ENCODE measurements around the gene DTYMK. TPM values are rescaled to one million over a fixed set of nuclear protein-coding genes. Genes with fewer than 3 reads are reported as not detected.
A peak's percentile ranks its signal among the peaks of the same experiment; 100 is the strongest.

DTYMK gene
- total and polyA plus RNA-seq, 2 of the 8 experiments (the other 6 are each of a cell fraction or from before 2014, with no cell fraction given), result 58.3 to 69.9 TPM

DNA sequence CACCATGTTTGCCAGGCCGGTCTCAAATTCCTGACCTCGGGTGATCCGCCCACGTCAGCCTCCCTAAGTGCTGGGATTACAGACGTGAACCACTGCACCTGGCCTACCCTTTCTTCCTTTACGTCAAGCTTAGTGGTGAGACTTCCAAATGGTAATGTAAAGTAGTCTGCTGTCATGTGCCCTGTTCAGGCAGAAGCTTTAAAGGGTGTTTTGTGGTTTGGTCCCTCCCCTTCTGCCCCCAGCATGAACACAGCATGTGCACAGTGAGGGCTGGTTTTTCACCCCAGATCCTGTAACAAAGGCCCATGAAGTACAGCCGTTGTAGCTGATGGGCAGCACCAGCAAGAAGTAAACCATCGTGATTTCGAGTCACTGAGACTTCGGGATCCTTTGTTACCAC is 2.7 kb upstream of the DTYMK start:
- H3K36me3 ChIP-seq (ENCODE audit: control insufficient read depth in 2 of 4, insufficient read depth in 4 of 4, low read length in 3 of 4), result peaks cover 6 to 26% (median 10%) of the 10 kb centered on the region in 4 experiments; a peak in 6 of 8 replicates
- H3K14ac ChIP-seq (ENCODE audit: insufficient read length), result no peak overlapping the region
- H3K23me2 ChIP-seq (ENCODE audit: low read depth, low read length), result peaks cover 4% of the 10 kb centered on the region; the same call in 1 of the 2 replicates
- peaks cover 3% of the 10 kb centered on the region; the same call in 1 of the 2 replicates for H3K79me1 ChIP-seq (ENCODE audit: low read depth, low read length)
- 87% methylated on average over 10 of the region's 10 CpGs; no CpG with 5 or more reads in 1 of the 2 experiments for WGBS, 2 experiments (ENCODE audit: extremely low coverage in 1 of 2, insufficient coverage in 1 of 2, insufficient read length in 1 of 2, insufficient replicate concordance in 2 of 2, low coverage in 1 of 2, low lambda C conversion rate in 2 of 2, missing lambda C conversion rate in 1 of 2)
- no peaks in the 10 kb centered on the region for H3K27me3 ChIP-seq (replicated peaks in 1 of 4; ENCODE audit: control insufficient read depth in 3 of 4, extremely low read depth in 1 of 4, insufficient read depth in 3 of 4, low read length in 3 of 4)
- H2BK120ac ChIP-seq (replicated peaks; ENCODE audit: low read depth, low read length), result no peak overlapping the region
- no peaks in the 10 kb centered on the region for H3K9me3 ChIP-seq (ENCODE audit: insufficient read depth in 2 of 2, low read depth in 1 of 2, low read length in 1 of 2)
- H3K23ac ChIP-seq (ENCODE audit: insufficient read length), result no peak overlapping the region
- no peak overlapping the region for H3K56ac ChIP-seq (replicated peaks; ENCODE audit: insufficient read length, low read depth, low read length)
- no peak overlapping the region for H2AK5ac ChIP-seq (ENCODE audit: low read depth, low read length)
- no peak overlapping the region for H4K8ac ChIP-seq (ENCODE audit: extremely low read depth, insufficient read depth, low read length)
- H2BK5ac ChIP-seq (ENCODE audit: low read depth, low read length), result no peak overlapping the region
- no peak overlapping the region for H2BK20ac ChIP-seq (ENCODE audit: low read length)
- DNase-seq (ENCODE audit: low read depth in 1 of 2, low spot score in 2 of 2), result no peak
- POLR2A ChIA-PET (ENCODE audit: partially characterized antibody), result interaction anchor here (0.8 to 20.2 kb wide), 5 partner anchors 9 to 189 kb away, joined by 3 to 265 read pairs (median 3); partner anchors contain the start of gene ING5
- H2BK15ac ChIP-seq (ENCODE audit: low read length), result no peak overlapping the region
- TF ChIP-seq PHF8 (conservative IDR thresholded peaks at IDR 0.05; ENCODE audit: low read depth, low read length) (no peak), HDAC2 (IDR thresholded peaks at IDR 0.05; ENCODE audit: borderline replicate concordance in 1 of 2, low read depth in 2 of 2, low read length in 2 of 2) (no peak)
- peaks cover 0 to 8% (median 0%) of the 10 kb centered on the region in 4 experiments; a peak in 1 of 7 replicates for H3K4me1 ChIP-seq (replicated peaks in 1 of 4; ENCODE audit: control insufficient read depth in 3 of 4, insufficient read depth in 4 of 4, low read length in 3 of 4)
- H3K9ac ChIP-seq (replicated peaks in 1 of 4; ENCODE audit: extremely low read depth in 1 of 4, low read depth in 3 of 4, low read length in 3 of 4), result 0 out of 7 replicates have a peak overlapping the region, but pooled peaks of 1 of the 4 experiments have one; percentile 5
- H3K79me2 ChIP-seq (ENCODE audit: control insufficient read depth in 1 of 2, insufficient read depth in 2 of 2, low read length in 2 of 2), result peaks cover 0 to 18% of the 10 kb centered on the region in 2 experiments; a peak in 2 of 4 replicates
- H2AFZ ChIP-seq (ENCODE audit: low read length), result no peak overlapping the region
- H4K5ac ChIP-seq (ENCODE audit: insufficient read length, low read depth, low read length), result no peak overlapping the region
- no peak overlapping the region for H2BK12ac ChIP-seq (ENCODE audit: low read depth, low read length)
- H4K20me1 ChIP-seq (replicated peaks in 1 of 2; ENCODE audit: control insufficient read depth in 1 of 2, insufficient read depth in 2 of 2, low read length in 2 of 2), result peaks cover 0 to 4% of the 10 kb centered on the region in 2 experiments
- FAIRE-seq, result no peak
- CTCF ChIA-PET (ENCODE audit: partially characterized antibody), result interaction anchor here (1.2 to 3.2 kb wide), 4 partner anchors 9 to 44 kb away, joined by 4 to 10 read pairs (median 6); no protein-coding TSS in a partner anchor
- H3K4me2 ChIP-seq (ENCODE audit: insufficient read depth in 1 of 2, low read depth in 2 of 2, low read length in 2 of 2), result no peak overlapping the region
- peak overlapping the region; percentile 40 for H4K91ac ChIP-seq (replicated peaks; ENCODE audit: insufficient read length, low read length)
- H3K27ac ChIP-seq (ENCODE audit: low read depth, low read length), result no peak overlapping the region
- H3K4ac ChIP-seq (replicated peaks; ENCODE audit: insufficient read length, low read depth, low read length), result no peak overlapping the region
- H3K18ac ChIP-seq (ENCODE audit: extremely low read depth, low read length), result no peak overlapping the region
- H3K4me3 ChIP-seq (ENCODE audit: extremely low read depth in 1 of 4, insufficient read depth in 2 of 4, low read depth in 3 of 4, low read length in 4 of 4), result no peak overlapping the region
